Kidney (tissue), 14 donors: ENCODE results near the gene WWOX. TPM values are rescaled to one million over a fixed set of nuclear protein-coding genes. Genes with fewer than 3 reads are reported as not detected.

ENCODE experiments used
- DNase-seq, 5 donors: peaks; one replicate each; pipeline ENCODE4 v3.0.0-alpha.2; 2013 to 2020
- FAIRE-seq: peaks from 2 replicates; lab custom pipeline; 2012; peaks lifted over from hg19 to GRCh38; lab: Jason Lieb, UNC
- H3K27ac ChIP-seq, 2 donors: one replicate each; pipeline ENCODE4 v1.7.0; 2013; ENCODE audit warnings: low read depth in 2 of 2, low read length in 2 of 2, inconsistent platforms in 1 of 2
- H3K27me3 ChIP-seq: one replicate; pipeline ENCODE4 v1.7.1; 2013; ENCODE audit warnings: low read length, inconsistent platforms; ENCODE audit not compliant: control insufficient read depth, insufficient read depth
- H3K36me3 ChIP-seq, 3 donors: one replicate each; pipeline versions ENCODE4 v1.7.0 to v1.7.1; 2013; ENCODE audit warnings: low read length in 3 of 3, control low read depth in 1 of 3, inconsistent platforms in 1 of 3; ENCODE audit not compliant: insufficient read depth in 3 of 3, control insufficient read depth in 2 of 3
- H3K4me1 ChIP-seq, 3 donors: one replicate each; pipeline versions ENCODE4 v1.7.0 to v1.7.1; 2013; ENCODE audit warnings: low read length in 3 of 3, inconsistent platforms in 1 of 3, low read depth in 1 of 3; ENCODE audit not compliant: control insufficient read depth in 2 of 3, insufficient read depth in 2 of 3
- H3K4me3 ChIP-seq, 3 donors: one replicate each; pipeline versions ENCODE4 v1.7.0 to v1.8.1; 2013; ENCODE audit warnings: low read length in 3 of 3, control low read depth in 1 of 3, inconsistent platforms in 1 of 3
- H3K9ac ChIP-seq, 3 donors: one replicate each; pipeline versions ENCODE4 v1.7.0 to v1.7.1; 2013; ENCODE audit warnings: low read length in 3 of 3, control low read depth in 1 of 3, inconsistent platforms in 1 of 3
- H3K9me3 ChIP-seq, 3 donors: one replicate each; pipeline versions ENCODE4 v1.7.0 to v1.7.1; 2013; ENCODE audit warnings: low read length in 3 of 3, control low read depth in 1 of 3, inconsistent platforms in 1 of 3; ENCODE audit not compliant: control insufficient read depth in 2 of 3, insufficient read depth in 1 of 3
- intact Hi-C: fragments of 100-400 bp; cut with DNase I; formaldehyde crosslinking; loops from one replicate; pipeline ENCODE4 v1.11.1; 2022
- polyA plus RNA-seq: library from polyadenylated mRNA; stranded (reverse); fragments of 350-450 nt; fragmentation: Illumina TruSeq; extraction: RNeasy Lipid Tissue Mini Kit (QIAGEN cat#74804); gene quantifications from one replicate; pipeline ENCODE4 v1.2.3, GENCODE V29; 2014; ENCODE audit warnings: low read depth, low replicate concordance; ENCODE audit not compliant: insufficient read depth
- total RNA-seq: library from RNA; stranded (reverse); fragmentation: NEBNext Ultra II Directional; extraction: Animal tissue kit (Norgen Biotek cat#: 25700); gene quantifications from one replicate; pipeline ENCODE4 v1.2.1, GENCODE V29; 2021
- TF ChIP-seq, protein P1 (sequence below): IDR thresholded peaks from 3 replicates; pipeline ENCODE4 v1.5.1; 2012; ENCODE audit warnings: mild to moderate bottlenecking, moderate library complexity, borderline replicate concordance; ENCODE audit not compliant: insufficient read depth; ENCODE audit errors: extremely low read depth
- donor health status: control.
- donor health status: control.
- donor health status: control.
- donor health status: control.
- donor health status: control.
- donor health status: DM: yes; HTN: yes; CAD: no.
- donor health status: Normal renal cell carcinoma (clear cell type).

Gene WWOX
- total and polyA plus RNA-seq, 2 donors from 2014 or later: 22.5 to 30.3 TPM

GRCh38 chr16:78196502-78196901 is 97.0 kb downstream of the WWOX start:
- Histone ChIP-seq H3K9me3 (no peaks in the 10 kb centered on the region), H3K36me3 (no peaks in the 10 kb centered on the region), H3K4me3 (no peak overlapping the region), H3K9ac (no peak overlapping the region), H3K27me3 (no peaks in the 10 kb centered on the region), H3K4me1 (no peaks in the 10 kb centered on the region), H3K27ac (no peak overlapping the region)
- TF ChIP-seq, protein P1, sequence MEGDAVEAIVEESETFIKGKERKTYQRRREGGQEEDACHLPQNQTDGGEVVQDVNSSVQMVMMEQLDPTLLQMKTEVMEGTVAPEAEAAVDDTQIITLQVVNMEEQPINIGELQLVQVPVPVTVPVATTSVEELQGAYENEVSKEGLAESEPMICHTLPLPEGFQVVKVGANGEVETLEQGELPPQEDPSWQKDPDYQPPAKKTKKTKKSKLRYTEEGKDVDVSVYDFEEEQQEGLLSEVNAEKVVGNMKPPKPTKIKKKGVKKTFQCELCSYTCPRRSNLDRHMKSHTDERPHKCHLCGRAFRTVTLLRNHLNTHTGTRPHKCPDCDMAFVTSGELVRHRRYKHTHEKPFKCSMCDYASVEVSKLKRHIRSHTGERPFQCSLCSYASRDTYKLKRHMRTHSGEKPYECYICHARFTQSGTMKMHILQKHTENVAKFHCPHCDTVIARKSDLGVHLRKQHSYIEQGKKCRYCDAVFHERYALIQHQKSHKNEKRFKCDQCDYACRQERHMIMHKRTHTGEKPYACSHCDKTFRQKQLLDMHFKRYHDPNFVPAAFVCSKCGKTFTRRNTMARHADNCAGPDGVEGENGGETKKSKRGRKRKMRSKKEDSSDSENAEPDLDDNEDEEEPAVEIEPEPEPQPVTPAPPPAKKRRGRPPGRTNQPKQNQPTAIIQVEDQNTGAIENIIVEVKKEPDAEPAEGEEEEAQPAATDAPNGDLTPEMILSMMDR: no peak
- FAIRE-seq (no peak), DNase-seq (no peak)
- intact Hi-C loops: no loop called here

GRCh38 chr16:78198288-78198687 is 98.8 kb downstream of the WWOX start:
- Histone ChIP-seq H3K9me3 (no peaks in the 10 kb centered on the region), H3K9ac (no peak overlapping the region), H3K4me3 (no peak overlapping the region), H3K4me1 (no peaks in the 10 kb centered on the region), H3K36me3 (no peaks in the 10 kb centered on the region), H3K27me3 (no peaks in the 10 kb centered on the region), H3K27ac (no peak overlapping the region)
- FAIRE-seq (no peak), DNase-seq (no peak)
- TF ChIP-seq, protein P1: no peak
- intact Hi-C loops: no loop called here

DNA sequence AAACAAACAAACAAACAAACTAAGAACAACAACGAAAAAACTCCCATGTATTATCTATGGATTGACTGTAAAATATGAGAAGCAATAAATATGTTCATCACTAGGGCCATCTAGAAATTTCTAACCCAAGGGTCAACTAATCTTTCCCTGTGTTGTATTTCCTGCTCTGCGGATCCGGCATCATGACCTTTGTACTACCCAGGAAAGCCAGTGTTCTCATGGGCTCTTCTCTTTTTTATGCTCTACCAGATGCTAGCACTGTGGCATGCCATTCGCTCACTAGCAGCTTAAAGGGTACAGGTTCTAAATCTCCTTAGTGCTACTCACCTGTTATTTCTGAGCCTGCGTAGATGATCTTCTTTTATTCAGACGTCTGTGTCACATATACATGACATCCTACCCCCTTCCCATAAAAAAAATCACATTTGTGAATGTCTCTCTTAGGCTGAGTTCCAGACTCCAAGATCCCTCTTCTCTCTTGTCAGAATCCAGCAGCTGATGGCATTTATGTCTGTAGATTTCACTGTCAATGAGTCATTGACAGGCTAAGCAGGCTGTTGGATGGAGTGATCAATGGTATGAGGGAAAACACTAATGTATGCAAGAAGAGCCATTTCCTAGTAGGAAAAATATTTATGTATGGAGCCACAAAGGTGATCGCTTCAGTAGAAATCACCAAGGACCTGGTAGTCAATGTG is 100.0 kb downstream of the WWOX start:
- TF ChIP-seq, protein P1: no peak
- Histone ChIP-seq H3K27me3 (no peaks in the 10 kb centered on the region), H3K36me3 (no peaks in the 10 kb centered on the region), H3K27ac (no peak overlapping the region), H3K9me3 (no peaks in the 10 kb centered on the region), H3K4me1 (no peaks in the 10 kb centered on the region), H3K9ac (no peak overlapping the region), H3K4me3 (no peak overlapping the region)
- FAIRE-seq (no peak), DNase-seq (no peak)
- intact Hi-C loops: no loop called here

- no peak for DNase-seq
- no peak overlapping the region for H3K9ac ChIP-seq
- no peak overlapping the region for H3K4me3 ChIP-seq
- no peak for FAIRE-seq
- H3K27ac ChIP-seq: no peak overlapping the region
- H3K4me1 ChIP-seq: no peaks in the 10 kb centered on the region
- TF ChIP-seq, protein P1: no peak
- no peaks in the 10 kb centered on the region for H3K9me3 ChIP-seq
- intact Hi-C loops: no loop called here
- H3K36me3 ChIP-seq: no peaks in the 10 kb centered on the region
- no peaks in the 10 kb centered on the region for H3K27me3 ChIP-seq
Observed at GRCh38 chr16:78200023-78200389, 100.6 kb downstream of the WWOX start.
